COLO668 (cell line): ENCODE results near the gene ANXA4.

ENCODE experiments used
- DNase-seq: peaks from one replicate; lab custom pipeline; 2025; ENCODE audit not compliant: unreplicated experiment; lab: John Stamatoyannopoulos, UW

Gene ANXA4

DNA sequence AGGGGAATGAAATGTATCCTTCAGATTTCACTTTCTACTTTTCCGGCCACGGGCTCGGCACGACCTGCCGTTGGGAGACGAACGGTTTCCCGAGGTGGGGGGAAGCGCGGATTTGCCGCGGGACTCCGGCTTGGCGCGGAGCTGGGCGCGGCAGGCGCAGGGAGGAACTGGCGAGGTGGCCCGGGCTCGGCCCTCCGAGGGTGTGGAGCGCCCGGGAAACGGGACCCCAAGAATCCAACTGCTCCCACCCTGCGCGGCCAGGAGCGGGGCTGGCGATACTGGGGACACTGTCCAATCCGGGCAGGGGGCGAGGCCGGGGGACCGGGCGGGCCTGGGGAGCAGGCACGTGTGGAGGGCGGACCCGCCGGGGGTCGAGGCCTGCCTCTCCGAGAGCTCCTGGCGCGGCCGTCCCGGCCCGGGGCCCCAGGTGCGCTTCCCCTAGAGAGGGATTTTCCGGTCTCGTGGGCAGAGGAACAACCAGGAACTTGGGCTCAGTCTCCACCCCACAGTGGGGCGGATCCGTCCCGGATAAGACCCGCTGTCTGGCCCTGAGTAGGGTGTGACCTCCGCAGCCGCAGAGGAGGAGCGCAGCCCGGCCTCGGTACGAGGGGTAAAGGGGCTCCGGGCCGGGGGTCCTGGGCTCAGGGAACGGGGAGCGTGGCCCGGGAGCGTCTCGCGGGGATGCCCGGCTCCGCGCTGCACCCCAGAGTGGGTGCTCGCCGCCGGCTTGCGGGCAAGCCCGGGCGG is at the start of gene ANXA4:
ANXA4 (plus strand) TSS at position 560 of the 747 bp plus-strand sequence. CDS start 39,432 bp downstream, outside the sequence.
- peak; percentile 88 for DNase-seq

DNA sequence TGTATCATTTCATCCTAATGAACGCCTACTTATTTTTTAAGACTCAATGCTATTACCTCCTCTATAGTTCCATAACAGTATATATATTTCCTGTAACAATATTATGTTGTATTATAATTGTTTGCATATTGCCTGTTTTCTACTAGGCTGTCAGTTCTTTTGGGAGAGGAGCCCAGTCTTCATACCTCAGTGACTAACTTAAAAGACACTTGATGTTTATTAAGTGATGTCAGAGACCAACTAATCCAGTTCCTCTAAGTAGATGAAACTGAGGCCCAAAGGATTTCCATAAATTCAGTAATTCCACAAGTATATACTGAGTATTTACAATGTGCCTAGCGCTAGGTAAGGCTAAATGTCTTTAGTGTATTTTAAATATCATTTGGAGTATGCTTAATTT is 49.5 kb upstream of the ANXA4 start:
- no peak for DNase-seq

- no peak for DNase-seq
These were observed 48.7 kb upstream of the ANXA4 start for GRCh38 chr2:69693059-69693774.

DNA sequence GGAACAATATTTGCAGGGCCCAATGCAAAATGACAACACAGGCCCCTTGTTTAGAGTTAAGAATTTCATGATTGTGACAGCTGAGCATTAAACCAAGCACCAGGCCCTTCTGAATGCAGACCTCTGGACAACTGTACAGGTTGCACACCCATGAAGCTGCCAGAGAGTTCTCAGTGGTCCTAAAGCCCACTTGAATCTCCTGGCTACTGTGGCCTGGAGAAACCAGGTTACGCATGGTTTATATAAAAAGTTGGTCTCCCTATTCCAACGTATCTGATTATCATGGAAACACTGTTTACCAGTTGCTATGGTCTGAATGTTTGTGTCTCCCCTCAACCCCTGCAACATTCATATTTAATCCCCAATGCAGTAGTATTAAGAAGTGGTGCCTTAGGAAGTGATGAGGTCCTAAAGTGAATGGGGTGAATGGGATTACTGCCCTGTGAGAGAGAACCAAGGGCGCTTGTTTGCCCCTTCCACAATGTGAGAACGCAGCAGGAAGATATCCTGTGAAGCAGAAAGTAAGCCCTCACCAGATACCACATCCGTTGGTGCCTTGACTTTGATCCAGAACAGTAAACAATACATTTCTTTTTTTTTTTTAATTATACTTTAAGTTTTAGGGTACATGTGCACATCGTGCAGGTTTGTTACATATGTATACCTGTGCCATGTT is 48.0 kb upstream of the ANXA4 start:
- DNase-seq: no peak

DNA sequence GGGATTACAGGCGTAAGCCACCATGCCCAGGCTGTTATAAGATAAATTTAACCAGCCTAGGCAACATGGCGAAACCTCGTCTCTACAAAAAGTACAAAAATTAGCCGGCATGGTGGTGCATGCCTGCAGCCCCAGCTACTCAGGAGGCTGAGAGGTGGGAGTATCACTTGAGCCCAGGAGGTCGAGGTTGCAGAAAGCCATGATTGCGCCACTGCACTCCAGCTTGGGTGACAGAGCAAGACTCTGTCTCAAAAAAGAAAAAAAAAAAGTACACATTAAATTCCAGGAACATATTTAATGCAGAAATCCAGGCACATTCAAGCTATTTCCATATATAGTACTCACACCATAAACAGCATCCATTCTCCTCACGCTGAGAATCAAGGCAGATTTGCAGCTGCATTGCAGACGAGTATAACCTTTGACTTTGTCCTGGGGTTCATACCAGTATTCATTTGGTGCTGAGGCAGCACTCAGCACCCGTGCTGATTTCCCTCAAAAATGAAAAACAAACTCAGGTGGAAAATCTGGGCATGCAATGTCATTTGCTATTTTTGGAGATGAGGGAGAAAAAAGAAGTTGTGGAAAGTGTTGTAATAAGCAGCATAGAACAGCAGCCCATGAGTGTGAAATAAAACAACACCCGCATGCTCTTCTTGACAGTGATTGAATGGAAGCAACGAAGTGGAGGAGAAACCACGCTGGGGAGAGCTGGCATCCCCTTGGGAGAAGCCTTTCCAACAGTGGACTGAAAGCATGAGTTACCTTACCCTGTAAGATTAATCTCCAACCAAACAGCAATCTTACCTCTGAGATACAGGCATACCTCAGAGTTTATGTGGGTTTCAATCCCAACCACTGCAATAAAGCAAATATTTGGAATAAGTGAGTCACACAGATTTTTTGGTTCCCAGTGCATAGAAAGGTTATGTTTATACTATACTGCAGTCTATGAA is 46.8 kb upstream of the ANXA4 start:
- no peak for DNase-seq

DNA sequence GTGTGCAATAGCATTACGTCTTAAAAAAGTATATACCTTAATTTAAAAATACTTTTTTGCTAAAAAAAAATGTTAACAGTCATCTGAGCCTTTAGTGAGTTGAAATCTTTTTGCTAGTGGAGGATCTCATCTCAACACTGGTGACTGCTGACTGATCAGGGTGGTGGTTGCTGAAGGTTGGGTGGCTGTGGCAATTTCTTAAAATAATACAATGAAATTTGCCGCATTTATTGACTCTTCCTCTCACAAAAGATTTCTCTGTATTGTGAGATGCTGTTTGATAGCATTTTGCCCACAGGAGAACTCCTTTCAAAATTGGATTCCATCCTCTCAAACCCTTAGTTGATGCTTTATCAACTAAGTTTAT is 46.1 kb upstream of the ANXA4 start:
- DNase-seq: no peak

- no peak for DNase-seq
These were observed 41.6 kb upstream of the ANXA4 start for GRCh38 chr2:69700381-69700780.

DNA sequence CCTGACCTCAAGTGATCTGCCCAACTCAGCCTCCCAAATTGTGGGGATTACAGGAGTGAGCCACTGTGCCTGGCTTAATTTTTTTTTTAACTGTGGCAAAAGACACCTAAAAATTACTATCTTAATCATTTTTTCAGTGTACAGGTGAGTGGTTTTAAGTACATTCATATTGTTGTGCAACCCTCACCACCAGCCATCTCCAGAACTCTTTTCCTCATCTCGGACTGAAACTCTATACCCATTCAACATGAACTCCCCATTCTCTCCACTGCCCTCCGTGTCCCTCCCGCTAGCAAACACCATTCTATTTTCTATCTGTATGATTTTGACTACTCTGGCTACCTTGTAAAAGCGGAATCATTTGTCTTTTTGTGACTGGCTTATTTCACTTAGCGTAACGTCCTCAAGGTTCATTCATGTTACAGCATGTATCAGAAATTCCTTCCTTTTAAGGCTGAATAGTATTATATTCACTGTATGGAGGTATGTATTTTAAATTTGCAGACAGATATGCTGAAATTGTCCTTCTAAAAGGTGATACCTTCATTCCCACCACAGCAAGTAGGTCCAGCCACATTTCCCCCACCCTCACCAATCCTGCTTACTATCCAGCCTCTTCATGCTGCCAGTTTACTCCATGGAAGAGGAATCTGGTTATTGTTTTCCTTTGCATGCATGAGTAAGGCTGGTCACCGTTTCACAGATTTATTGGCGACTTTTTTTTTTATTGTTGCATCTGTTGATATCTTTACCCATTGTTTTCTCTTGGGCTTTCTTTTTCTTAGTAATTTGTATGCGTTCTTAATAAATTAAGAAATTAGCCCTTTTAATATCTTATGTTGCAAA is 40.6 kb upstream of the ANXA4 start:
- no peak for DNase-seq

DNA sequence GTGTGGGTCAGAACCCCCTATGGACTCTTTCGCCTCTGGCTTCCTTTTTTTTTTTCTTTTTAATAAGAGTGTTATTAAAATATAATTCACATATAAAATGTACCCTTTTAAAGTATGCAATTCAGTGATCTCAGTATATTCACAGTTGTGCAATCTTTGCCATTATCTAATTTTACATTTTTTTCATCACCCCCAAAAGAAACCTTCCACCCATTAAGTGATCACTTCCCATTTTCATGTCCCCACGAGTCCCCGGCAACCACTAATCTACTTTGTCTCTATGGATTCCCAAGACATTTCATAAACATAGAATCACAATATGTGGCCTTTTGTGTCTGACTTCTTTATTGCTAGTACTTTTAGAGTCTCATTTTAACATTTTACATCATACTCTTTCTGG is 38.7 kb upstream of the ANXA4 start:
- no peak for DNase-seq

GRCh38 chr2:69704446-69704845 is 37.5 kb upstream of the ANXA4 start:
- no peak for DNase-seq

DNA sequence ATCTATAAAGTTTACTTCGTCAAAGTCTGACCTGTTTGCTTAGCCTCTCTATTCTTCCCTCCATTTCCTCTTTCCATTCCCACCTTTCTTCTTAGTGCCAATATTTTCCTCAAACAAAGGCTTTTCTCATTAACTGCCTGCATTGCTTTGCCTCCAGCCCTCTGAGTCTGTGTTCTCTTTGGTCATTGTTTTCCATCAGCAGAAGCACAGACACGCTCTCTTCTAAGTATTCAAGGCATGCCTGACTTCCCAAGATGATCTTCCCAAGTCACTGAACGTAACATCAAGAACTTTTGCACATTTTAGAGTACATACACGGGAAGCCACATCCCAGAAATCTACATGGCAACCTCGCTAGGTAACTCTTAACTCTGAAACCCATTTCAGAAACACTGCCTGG is 32.6 kb upstream of the ANXA4 start:
- DNase-seq: no peak

DNA sequence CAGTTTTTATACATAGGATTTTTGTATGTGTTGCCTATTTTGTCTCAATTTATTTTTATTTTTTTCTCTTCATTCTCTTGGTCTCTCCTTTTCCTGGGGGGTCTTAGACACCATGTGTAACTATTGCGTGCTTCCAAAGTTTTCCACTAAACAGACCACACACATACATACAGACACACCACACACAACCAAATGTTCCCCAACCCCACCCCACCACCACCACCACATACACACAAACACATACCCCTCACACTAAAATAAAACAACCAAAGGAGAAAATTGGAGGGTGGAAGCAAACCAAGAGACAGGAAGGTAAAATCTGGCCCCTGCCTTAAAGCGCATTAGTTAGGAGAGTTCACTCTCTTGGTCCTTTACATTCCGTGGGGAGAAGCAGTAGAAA is 30.0 kb upstream of the ANXA4 start:
- DNase-seq: no peak

DNA sequence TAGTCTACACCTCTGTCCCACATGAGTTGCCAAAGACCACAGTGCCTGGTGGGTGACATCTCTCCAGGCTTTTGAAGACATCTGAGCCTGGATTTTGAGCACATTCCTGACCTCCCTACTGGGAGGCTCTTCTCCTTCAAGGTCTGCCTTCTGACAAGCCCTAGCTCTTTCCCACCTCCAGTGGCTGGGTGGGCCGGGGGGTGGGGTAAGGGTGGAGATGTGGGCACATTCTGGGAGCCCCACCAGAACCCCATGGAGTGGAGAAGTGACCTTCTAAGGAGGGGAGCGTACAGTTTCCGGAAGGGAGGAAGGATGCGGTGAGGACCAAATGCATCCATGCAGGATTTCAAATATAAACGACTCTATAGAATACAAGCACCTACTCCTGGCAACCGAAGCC is 27.9 kb upstream of the ANXA4 start:
- DNase-seq: no peak

DNA sequence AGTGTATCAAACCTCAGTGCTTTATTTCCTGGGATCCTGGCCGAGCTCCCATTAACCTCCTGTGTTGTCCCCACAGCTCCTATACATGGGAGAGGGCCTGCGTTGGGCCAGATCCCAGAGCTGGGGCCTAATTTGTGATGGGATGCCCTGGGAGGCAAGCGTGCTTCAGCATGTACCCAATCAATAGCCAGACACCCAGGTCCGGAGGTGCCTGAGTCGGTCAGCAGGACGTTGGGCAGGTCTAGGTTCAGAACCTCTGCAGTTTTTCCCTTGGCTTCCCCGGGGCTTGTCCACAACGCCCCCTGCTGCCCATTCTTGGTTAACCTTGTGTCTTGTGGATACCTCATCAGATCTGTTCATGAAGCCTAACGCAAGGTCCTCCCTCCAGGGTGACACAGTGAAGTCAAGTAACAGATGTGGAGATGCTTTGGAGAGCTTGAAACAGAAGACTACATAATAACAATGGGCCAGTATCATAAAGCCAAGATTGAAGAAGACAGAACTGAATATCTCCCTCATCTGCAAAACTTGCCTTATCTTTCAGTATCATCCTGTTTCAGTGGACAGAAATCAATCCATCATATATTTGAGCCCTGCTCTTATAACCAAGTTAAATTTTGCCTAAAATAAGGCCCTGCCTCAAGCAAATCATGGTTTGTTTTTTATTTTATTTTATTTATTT is 27.3 kb upstream of the ANXA4 start:
- peak; percentile 81 for DNase-seq

GRCh38 chr2:69715964-69716363 is 26.0 kb upstream of the ANXA4 start:
- DNase-seq: no peak

GRCh38 chr2:69716555-69717120 is 25.3 kb upstream of the ANXA4 start:
- DNase-seq: no peak

DNA sequence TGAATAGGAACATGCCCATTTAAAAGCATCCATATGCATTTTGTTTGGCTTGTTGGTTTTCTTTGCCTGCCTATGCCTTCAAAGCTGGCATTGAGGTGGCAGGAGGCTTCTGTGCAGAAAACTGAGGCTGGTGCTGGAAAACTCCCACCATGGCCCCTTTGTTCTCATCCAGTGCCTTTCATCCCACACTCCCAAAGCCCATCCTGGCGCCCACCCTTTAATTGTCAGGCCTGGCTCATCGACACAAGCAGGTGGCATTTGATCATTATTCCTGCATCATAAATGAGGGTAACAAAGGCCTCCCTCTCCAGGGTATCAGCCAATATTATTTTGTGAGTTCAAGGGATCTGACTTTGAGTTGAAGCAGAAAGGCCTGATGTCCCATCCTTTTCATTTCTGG is 24.7 kb upstream of the ANXA4 start:
- DNase-seq: no peak

- DNase-seq: no peak
These were observed 24.1 kb upstream of the ANXA4 start for GRCh38 chr2:69717861-69718273.

DNA sequence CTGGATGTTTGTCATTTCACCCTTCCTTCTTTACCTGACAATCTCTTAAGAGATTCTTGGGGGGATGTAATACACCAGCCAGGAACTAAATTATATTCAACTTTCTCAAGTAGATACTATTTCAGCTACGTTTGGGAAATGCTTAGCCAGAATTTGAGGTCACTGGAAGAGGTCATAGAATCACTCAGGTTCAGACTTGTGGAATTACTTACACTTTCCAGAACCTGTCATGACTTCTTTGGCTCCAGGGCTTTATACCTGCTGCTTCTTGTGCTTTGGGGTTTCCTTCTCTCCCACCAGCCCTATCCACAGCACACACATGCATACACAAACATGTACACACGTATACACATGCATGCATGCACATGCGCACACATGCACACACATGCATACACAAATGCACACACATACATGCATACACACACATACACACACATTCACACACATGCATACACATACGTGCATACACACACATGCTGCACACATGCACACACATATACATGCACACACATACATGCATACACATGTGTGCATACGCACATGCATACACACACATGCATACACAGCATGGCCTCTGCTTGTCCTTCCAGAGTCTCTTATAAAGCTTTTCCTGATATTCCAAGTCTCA is 23.5 kb upstream of the ANXA4 start:
- DNase-seq: no peak
